Stimulated activated CD8-positive, alpha-beta memory T cell treated with anti-CD3 and anti-CD28 coated beads, Interleukin-2, amount 100 ng/mL, for 48 hours (primary cell): ENCODE results near the gene LRRTM3.

Source experiments
- DNase-seq, 2 donors: peaks; one replicate each; pipeline ENCODE4 v3.0.0-alpha.2; 2020; ENCODE audit warnings: low read depth in 2 of 2

Gene LRRTM3

GRCh38 chr10:67017218-67017617 lies 91.4 kb downstream of the LRRTM3 start:
- no peak for DNase-seq

- DNase-seq: no peak
Measured at GRCh38 chr10:67022099-67022498, 96.3 kb downstream of the LRRTM3 start.

- DNase-seq: no peak
Measured at GRCh38 chr10:67033878-67034277, 108.0 kb downstream of the LRRTM3 start.

GRCh38 chr10:67036808-67037207 lies 111.0 kb downstream of the LRRTM3 start:
- no peak for DNase-seq

- no peak for DNase-seq
Measured at GRCh38 chr10:67043041-67043440, 117.2 kb downstream of the LRRTM3 start.

GRCh38 chr10:67045404-67045803 lies 119.6 kb downstream of the LRRTM3 start:
- DNase-seq: no peak

- no peak for DNase-seq
Measured at GRCh38 chr10:67046507-67046906, 120.7 kb downstream of the LRRTM3 start.

- no peak for DNase-seq
Measured at GRCh38 chr10:67049988-67050387, 124.2 kb downstream of the LRRTM3 start.

- no peak for DNase-seq
Measured at GRCh38 chr10:67050415-67050814, 124.6 kb downstream of the LRRTM3 start.

GRCh38 chr10:67072654-67073053 lies 146.8 kb downstream of the LRRTM3 start:
- no peak for DNase-seq

- DNase-seq: no peak
Measured at GRCh38 chr10:67075491-67075971, 149.7 kb downstream of the LRRTM3 start.

GRCh38 chr10:67076144-67076543 lies 150.3 kb downstream of the LRRTM3 start:
- no peak for DNase-seq

- no peak for DNase-seq
Measured at GRCh38 chr10:67077376-67077775, 151.5 kb downstream of the LRRTM3 start.

- DNase-seq: no peak
Measured at GRCh38 chr10:67079126-67079525, 153.3 kb downstream of the LRRTM3 start.

- no peak for DNase-seq
Measured at GRCh38 chr10:67086327-67087134, 160.7 kb downstream of the LRRTM3 start.

GRCh38 chr10:67087135-67087425 lies 161.2 kb downstream of the LRRTM3 start:
- DNase-seq: no peak

GRCh38 chr10:67088036-67088435 lies 162.2 kb downstream of the LRRTM3 start:
- no peak for DNase-seq

- no peak for DNase-seq
Measured at GRCh38 chr10:67095531-67095930, 169.7 kb downstream of the LRRTM3 start.

- DNase-seq: no peak
Measured at GRCh38 chr10:67098461-67098860, 172.6 kb downstream of the LRRTM3 start.

GRCh38 chr10:67100951-67101350 lies 175.1 kb downstream of the LRRTM3 start:
- DNase-seq: no peak

- DNase-seq: no peak
Measured at GRCh38 chr10:67107670-67108069, 181.8 kb downstream of the LRRTM3 start.

- DNase-seq: no peak
Measured at GRCh38 chr10:67110286-67110685, 184.4 kb downstream of the LRRTM3 start.

- DNase-seq: no peak
Measured at GRCh38 chr10:67112765-67113164, 186.9 kb downstream of the LRRTM3 start.

- no peak for DNase-seq
Measured at GRCh38 chr10:67114945-67115344, 189.1 kb downstream of the LRRTM3 start.
